ENCODE results near the gene COL28A1.

DNA sequence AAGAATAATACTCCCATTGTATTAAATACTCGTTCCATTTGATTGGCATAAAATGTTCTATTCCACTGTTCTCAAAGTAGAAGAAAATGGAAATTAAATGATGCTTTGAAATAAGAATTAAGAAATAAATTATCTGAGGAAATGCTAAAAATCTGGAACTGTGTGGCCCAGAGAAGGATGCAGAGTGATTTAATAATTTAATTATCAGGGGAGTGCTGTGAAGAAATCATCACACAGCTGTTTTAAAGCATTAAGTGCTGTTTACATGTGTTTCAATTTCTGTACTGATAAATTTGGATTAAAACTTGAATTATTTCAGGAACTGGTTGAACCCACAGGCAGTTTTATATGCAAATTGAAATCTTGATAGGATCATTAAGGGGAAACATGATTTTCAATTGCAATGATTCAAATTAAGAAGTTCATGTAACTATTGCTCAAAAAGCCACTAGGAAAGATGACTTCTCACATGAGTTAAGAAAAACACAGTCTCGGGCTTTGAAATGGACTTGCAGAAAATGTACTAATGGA is 56.3 kb downstream of the COL28A1 start:
- TF ChIP-seq POLR2A (IDR thresholded peaks at IDR 0.05; ENCODE audit: low read depth, low read length), result no peak
- TF ChIP-seq TAF1 (IDR thresholded peaks at IDR 0.05; ENCODE audit: borderline replicate concordance, low read depth, low read length), result no peak
- TF ChIP-seq POLR2AphosphoS5 (IDR thresholded peaks at IDR 0.05; ENCODE audit: low read depth, low read length), result no peak

Data from GM12892 (cell line).